ENCODE data around the gene CDCA3.

DNA sequence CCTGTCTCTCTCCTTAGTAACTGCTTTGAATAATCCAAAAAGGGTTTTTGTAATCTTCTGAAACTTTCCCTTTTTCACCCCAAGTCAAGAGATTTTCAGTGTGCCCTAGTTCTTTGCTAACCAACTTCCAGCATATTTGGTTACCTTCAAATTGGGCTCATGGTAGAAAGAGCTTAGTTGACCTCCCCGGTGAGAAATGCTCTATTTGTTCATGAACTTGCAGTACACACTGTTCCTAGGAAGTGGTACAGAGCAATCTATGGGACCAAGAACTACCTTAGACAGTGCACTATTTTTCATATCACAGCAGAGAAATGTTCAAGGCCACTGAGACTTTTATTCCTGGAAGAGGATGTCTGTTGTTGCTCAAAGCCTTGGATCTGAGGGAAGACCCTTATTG, 2.5 kb upstream of the CDCA3 start:
- TF ChIP-seq, protein P1, sequence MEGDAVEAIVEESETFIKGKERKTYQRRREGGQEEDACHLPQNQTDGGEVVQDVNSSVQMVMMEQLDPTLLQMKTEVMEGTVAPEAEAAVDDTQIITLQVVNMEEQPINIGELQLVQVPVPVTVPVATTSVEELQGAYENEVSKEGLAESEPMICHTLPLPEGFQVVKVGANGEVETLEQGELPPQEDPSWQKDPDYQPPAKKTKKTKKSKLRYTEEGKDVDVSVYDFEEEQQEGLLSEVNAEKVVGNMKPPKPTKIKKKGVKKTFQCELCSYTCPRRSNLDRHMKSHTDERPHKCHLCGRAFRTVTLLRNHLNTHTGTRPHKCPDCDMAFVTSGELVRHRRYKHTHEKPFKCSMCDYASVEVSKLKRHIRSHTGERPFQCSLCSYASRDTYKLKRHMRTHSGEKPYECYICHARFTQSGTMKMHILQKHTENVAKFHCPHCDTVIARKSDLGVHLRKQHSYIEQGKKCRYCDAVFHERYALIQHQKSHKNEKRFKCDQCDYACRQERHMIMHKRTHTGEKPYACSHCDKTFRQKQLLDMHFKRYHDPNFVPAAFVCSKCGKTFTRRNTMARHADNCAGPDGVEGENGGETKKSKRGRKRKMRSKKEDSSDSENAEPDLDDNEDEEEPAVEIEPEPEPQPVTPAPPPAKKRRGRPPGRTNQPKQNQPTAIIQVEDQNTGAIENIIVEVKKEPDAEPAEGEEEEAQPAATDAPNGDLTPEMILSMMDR (IDR thresholded peaks at IDR 0.05): no peak
- TF ChIP-seq POLR2A (IDR thresholded peaks at IDR 0.05): no peak

Measured in lower leg skin (tissue), 3 donors.